Keratinocyte (primary cell): Measurements from ENCODE around the gene SRPX. TPM values are rescaled to one million over a fixed set of nuclear protein-coding genes. Genes with fewer than 3 reads are reported as not detected.

ENCODE experiments used
- DNase-seq: peaks from one replicate; pipeline ENCODE4 v3.0.0-alpha.2; 2011; ENCODE audit warnings: low read depth, missing footprints, low spot score
- FAIRE-seq: peaks from 2 replicates; lab custom pipeline; 2011; peaks lifted over from hg19 to GRCh38; lab: Jason Lieb, UNC
- H2AFZ ChIP-seq: 2 replicates; pipeline ENCODE4 v1.6.0; 2012; ENCODE audit warnings: low read length, control low read depth, inconsistent platforms; ENCODE audit not compliant: control insufficient read depth
- H3K27ac ChIP-seq: 2 replicates; pipeline ENCODE4 v1.5.1; 2011; ENCODE audit warnings: low read length; ENCODE audit not compliant: control insufficient read depth, insufficient read depth
- H3K27me3 ChIP-seq: 3 replicates; pipeline ENCODE4 v1.6.0; 2011; ENCODE audit warnings: low read length; ENCODE audit not compliant: control insufficient read depth, insufficient read depth; ENCODE audit errors: extremely low read depth
- H3K36me3 ChIP-seq, 2 experiments: 2 replicates in 1 of 2; 3 replicates in 1 of 2; pipeline ENCODE4 v1.5.1; 2011; ENCODE audit warnings: low read length in 2 of 2, mild to moderate bottlenecking in 1 of 2; ENCODE audit not compliant: control insufficient read depth in 2 of 2, insufficient read depth in 2 of 2; ENCODE audit errors: extremely low read depth in 1 of 2
- H3K4me1 ChIP-seq: 3 replicates; pipeline ENCODE4 v1.5.1; 2011; ENCODE audit warnings: low read length; ENCODE audit not compliant: control insufficient read depth, insufficient read depth; ENCODE audit errors: extremely low read depth
- H3K4me2 ChIP-seq: 3 replicates; pipeline ENCODE4 v1.6.0; 2011; ENCODE audit warnings: low read depth, low read length; ENCODE audit not compliant: control insufficient read depth, insufficient read depth; ENCODE audit errors: extremely low read depth
- H3K4me3 ChIP-seq, 3 experiments: fragments of 200-600 bp in 1 of 3; sonication (generic) in 1 of 3; 2 replicates in 2 of 3; 3 replicates in 1 of 3; pipeline ENCODE4 v1.5.1; 2011 to 2016; ENCODE audit warnings: low read length in 3 of 3, mild to moderate bottlenecking in 3 of 3, control low read depth in 2 of 3, inconsistent platforms in 1 of 3, low read depth in 1 of 3, mixed read lengths in 1 of 3, mixed run types in 1 of 3, moderate library complexity in 1 of 3; ENCODE audit not compliant: control insufficient read depth in 2 of 3, insufficient read depth in 2 of 3; ENCODE audit errors: extremely low read depth in 1 of 3
- H3K79me2 ChIP-seq: 2 replicates; pipeline ENCODE4 v1.6.0; 2012; ENCODE audit warnings: low read length; ENCODE audit not compliant: control insufficient read depth, insufficient read depth
- H3K9ac ChIP-seq: 3 replicates; pipeline ENCODE4 v1.6.0; 2011; ENCODE audit warnings: low read length; ENCODE audit not compliant: control insufficient read depth, insufficient read depth; ENCODE audit errors: extremely low read depth
- H3K9me1 ChIP-seq: 3 replicates; pipeline ENCODE4 v1.6.0; 2011; ENCODE audit warnings: low read length; ENCODE audit not compliant: control insufficient read depth, insufficient read depth; ENCODE audit errors: extremely low read depth
- H3K9me3 ChIP-seq: 2 replicates; pipeline ENCODE4 v1.5.1; 2012; ENCODE audit warnings: low read depth, low read length; ENCODE audit not compliant: control insufficient read depth
- H4K20me1 ChIP-seq: 3 replicates; pipeline ENCODE4 v1.6.0; 2011; ENCODE audit warnings: low read length; ENCODE audit not compliant: control insufficient read depth, insufficient read depth; ENCODE audit errors: extremely low read depth
- EZH2 ChIP-seq: IDR thresholded peaks from one replicate; pipeline ENCODE4 v1.6.1; 2012; ENCODE audit warnings: inconsistent platforms, mild to moderate bottlenecking, low read length, moderate library complexity
- dilution Hi-C: fragments of 300-500 bp; cut with MboI; formaldehyde crosslinking; loops from one replicate; pipeline ENCODE4 v1.7.0; 2020; ENCODE audit warnings: low sequenced_read_pairs; ENCODE audit not compliant: extremely low pct_ligation_motif_present
- polyA plus RNA-seq, 5 experiments: library from polyadenylated mRNA; depleted of rRNA in 3 of 5; stranded (reverse) in 3 of 5; stranded (forward) in 1 of 5; unstranded in 1 of 5; fragments of >200 nt; gene quantifications; 1 replicate in 1 of 5; 2 replicates in 3 of 5; 3 replicates in 1 of 5; pipeline versions ENCODE4 v1.2.1 to v1.2.3, GENCODE V29; 2011 to 2012; ENCODE audit warnings: missing spikeins in 2 of 5, low read depth in 1 of 5, low replicate concordance in 1 of 5
- TF ChIP-seq, protein P1 (sequence below), 3 experiments: IDR thresholded peaks in 1 of 3; conservative IDR thresholded peaks in 1 of 3; optimal IDR thresholded peaks in 1 of 3; 2 replicates in 2 of 3; 3 replicates in 1 of 3; pipeline versions ENCODE3 to v1.5.1; 2011; ENCODE audit warnings: low read length in 3 of 3, mild to moderate bottlenecking in 3 of 3, moderate library complexity in 2 of 3, control low read depth in 1 of 3, inconsistent platforms in 1 of 3; ENCODE audit not compliant: insufficient read depth in 2 of 3; ENCODE audit errors: extremely low read depth in 1 of 3

Gene SRPX
- polyA plus RNA-seq, 1 donor (not counting 4 experiments of a cell fraction or from before 2014, with no cell fraction given), result 53.8 TPM

- Histone ChIP-seq H4K20me1 (no peaks in the 10 kb centered on the region), H3K27ac (no peak overlapping the region), H3K36me3 (no peaks in the 10 kb centered on the region), H2AFZ (no peak overlapping the region), H3K4me1 (no peaks in the 10 kb centered on the region), H3K9ac (no peak overlapping the region), H3K27me3 (peaks cover 3% of the 10 kb centered on the region), H3K4me3 (no peak overlapping the region), H3K79me2 (no peaks in the 10 kb centered on the region), H3K4me2 (no peak overlapping the region), H3K9me1 (no peaks in the 10 kb centered on the region), H3K9me3 (no peaks in the 10 kb centered on the region)
- dilution Hi-C loops, result no loop called here
- DNase-seq (no peak), FAIRE-seq (no peak)
- TF ChIP-seq, protein P1, sequence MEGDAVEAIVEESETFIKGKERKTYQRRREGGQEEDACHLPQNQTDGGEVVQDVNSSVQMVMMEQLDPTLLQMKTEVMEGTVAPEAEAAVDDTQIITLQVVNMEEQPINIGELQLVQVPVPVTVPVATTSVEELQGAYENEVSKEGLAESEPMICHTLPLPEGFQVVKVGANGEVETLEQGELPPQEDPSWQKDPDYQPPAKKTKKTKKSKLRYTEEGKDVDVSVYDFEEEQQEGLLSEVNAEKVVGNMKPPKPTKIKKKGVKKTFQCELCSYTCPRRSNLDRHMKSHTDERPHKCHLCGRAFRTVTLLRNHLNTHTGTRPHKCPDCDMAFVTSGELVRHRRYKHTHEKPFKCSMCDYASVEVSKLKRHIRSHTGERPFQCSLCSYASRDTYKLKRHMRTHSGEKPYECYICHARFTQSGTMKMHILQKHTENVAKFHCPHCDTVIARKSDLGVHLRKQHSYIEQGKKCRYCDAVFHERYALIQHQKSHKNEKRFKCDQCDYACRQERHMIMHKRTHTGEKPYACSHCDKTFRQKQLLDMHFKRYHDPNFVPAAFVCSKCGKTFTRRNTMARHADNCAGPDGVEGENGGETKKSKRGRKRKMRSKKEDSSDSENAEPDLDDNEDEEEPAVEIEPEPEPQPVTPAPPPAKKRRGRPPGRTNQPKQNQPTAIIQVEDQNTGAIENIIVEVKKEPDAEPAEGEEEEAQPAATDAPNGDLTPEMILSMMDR (optimal IDR thresholded peaks at IDR 0.05 in 1 of 3, IDR thresholded peaks at IDR 0.05 in 1 of 3, conservative IDR thresholded peaks at IDR 0.05 in 1 of 3; ENCODE audit: extremely low read depth in 1 of 3, insufficient read depth in 2 of 3, low read length in 3 of 3), result no peak
- no peak for TF ChIP-seq EZH2
Observed at GRCh38 chrX:38256019-38256418, 35.3 kb upstream of the SRPX start.

DNA sequence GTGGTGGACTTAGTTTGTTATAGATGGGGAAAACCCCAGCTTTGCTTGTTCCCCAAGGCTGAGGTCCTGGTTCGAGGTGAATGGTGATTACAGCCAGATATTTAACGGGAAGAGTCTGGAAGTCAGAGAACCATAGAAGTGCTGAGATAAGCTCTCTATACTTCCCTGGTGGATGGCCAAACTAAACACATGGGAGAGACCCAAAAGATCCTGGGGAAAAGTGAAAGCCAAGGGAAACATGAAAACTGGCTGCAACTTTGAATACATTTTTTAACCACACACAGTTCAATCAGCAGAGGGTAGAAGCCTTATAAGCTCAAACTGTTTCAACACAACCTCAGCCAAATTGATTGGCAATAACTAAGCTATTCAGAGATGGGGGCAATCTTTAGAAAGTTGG is 29.3 kb upstream of the SRPX start:
- DNase-seq (no peak), FAIRE-seq (no peak)
- H3K4me1 ChIP-seq, result no peaks in the 10 kb centered on the region
- H3K9me3 ChIP-seq, result no peaks in the 10 kb centered on the region
- no peak overlapping the region for H3K4me2 ChIP-seq
- H2AFZ ChIP-seq, result no peak overlapping the region
- no peaks in the 10 kb centered on the region for H3K36me3 ChIP-seq
- H3K9me1 ChIP-seq, result no peaks in the 10 kb centered on the region
- TF ChIP-seq, protein P1 (optimal IDR thresholded peaks at IDR 0.05 in 1 of 3, IDR thresholded peaks at IDR 0.05 in 1 of 3, conservative IDR thresholded peaks at IDR 0.05 in 1 of 3; ENCODE audit: extremely low read depth in 1 of 3, insufficient read depth in 2 of 3, low read length in 3 of 3), result no peak
- TF ChIP-seq EZH2, result no peak
- dilution Hi-C loops, result no loop called here
- no peaks in the 10 kb centered on the region for H3K27me3 ChIP-seq
- no peak overlapping the region for H3K27ac ChIP-seq
- H3K79me2 ChIP-seq, result no peaks in the 10 kb centered on the region
- no peaks in the 10 kb centered on the region for H4K20me1 ChIP-seq
- no peak overlapping the region for H3K9ac ChIP-seq
- H3K4me3 ChIP-seq, result no peak overlapping the region
